ENCODE measurements around the gene SLC18A3.

The SLC18A3 gene

GRCh38 chr10:49612513-49613164 lies 2.5 kb downstream of the SLC18A3 start:
- no peak for DNase-seq

- no peak for DNase-seq
These were observed 3.2 kb downstream of the SLC18A3 start for GRCh38 chr10:49613165-49613881.

GRCh38 chr10:49613882-49614241 lies 3.8 kb downstream of the SLC18A3 start, which contains the start of gene CHAT:
CHAT (plus strand) TSS chr10:49614037; CDS start chr10:49614190, 153 bp downstream.
- DNase-seq, result no peak

GRCh38 chr10:49614242-49615198 lies 4.4 kb downstream of the SLC18A3 start:
- DNase-seq, result no peak

GRCh38 chr10:49615213-49615612 lies 5.1 kb downstream of the SLC18A3 start:
- no peak for DNase-seq

GRCh38 chr10:49615721-49616120 lies 5.6 kb downstream of the SLC18A3 start:
- DNase-seq, result no peak

GRCh38 chr10:49616421-49617101 lies 6.5 kb downstream of the SLC18A3 start:
- no peak for DNase-seq

- no peak for DNase-seq
These were observed 7.3 kb downstream of the SLC18A3 start for GRCh38 chr10:49617121-49618020.

- DNase-seq, result no peak
These were observed 8.7 kb downstream of the SLC18A3 start for GRCh38 chr10:49618821-49619220.

- DNase-seq, result no peak
These were observed 9.5 kb downstream of the SLC18A3 start for GRCh38 chr10:49619613-49620012.

GRCh38 chr10:49620286-49620810 lies 10.2 kb downstream of the SLC18A3 start:
- DNase-seq, result no peak

- DNase-seq, result no peak
These were observed 10.8 kb downstream of the SLC18A3 start for GRCh38 chr10:49620841-49621378.

- no peak for DNase-seq
These were observed 11.5 kb downstream of the SLC18A3 start for GRCh38 chr10:49621561-49621960.

- DNase-seq, result no peak
These were observed 12.6 kb downstream of the SLC18A3 start for GRCh38 chr10:49622426-49623425.

GRCh38 chr10:49624629-49625028 lies 14.5 kb downstream of the SLC18A3 start:
- DNase-seq, result no peak

- no peak for DNase-seq
These were observed 15.3 kb downstream of the SLC18A3 start for GRCh38 chr10:49625411-49625810.

GRCh38 chr10:49627038-49627437 lies 16.9 kb downstream of the SLC18A3 start:
- DNase-seq, result no peak

- no peak for DNase-seq
These were observed 17.6 kb downstream of the SLC18A3 start for GRCh38 chr10:49627644-49628247.

GRCh38 chr10:49628599-49628998 lies 18.5 kb downstream of the SLC18A3 start:
- DNase-seq, result no peak
